ENCODE measurements around the gene ABCC1.
A peak's percentile ranks its signal among the peaks of the same experiment; 100 is the strongest.

ABCC1 gene

DNA sequence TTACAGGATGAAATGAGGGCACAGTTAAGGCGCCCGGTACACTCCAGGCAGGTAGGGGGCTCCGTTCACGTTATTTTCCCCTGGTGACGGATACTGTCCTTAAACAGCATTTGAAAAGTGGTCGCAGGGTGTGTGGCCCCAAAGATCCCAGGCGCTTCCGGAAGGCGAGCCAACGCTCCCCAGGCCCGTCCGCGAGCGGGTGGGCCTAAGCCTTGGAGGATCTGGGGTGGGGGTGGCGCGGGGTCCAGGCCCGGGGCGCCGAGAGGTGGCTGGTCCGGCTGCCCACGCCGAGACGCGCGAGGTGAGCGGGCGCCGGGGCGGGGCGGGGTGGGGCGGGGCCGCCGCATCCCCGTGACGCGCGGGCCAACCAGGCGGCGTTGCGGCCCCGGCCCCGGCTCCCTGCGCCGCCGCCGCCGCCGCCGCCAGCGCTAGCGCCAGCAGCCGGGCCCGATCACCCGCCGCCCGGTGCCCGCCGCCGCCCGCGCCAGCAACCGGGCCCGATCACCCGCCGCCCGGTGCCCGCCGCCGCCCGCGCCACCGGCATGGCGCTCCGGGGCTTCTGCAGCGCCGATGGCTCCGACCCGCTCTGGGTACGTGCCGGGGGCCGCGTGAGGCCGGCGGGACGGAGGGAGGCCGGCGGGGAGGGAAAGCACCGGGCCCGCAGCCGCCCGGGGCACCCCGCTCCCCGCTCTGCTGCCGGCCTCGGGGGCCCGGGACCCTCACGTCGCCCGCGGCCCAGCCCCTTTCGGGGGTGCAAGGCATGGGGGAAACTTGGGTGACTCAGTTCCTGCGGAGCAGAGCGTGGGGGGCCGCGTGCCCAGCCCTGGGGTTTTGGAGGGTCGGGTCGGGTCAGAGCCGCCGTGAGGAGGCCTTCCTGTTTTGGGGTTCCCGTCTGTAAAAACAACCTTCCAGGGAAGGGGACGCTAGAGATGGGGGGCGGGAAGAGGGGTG is at the start of gene ABCC1:
ABCC1 (plus strand) TSS at position 407 of the 951 bp plus-strand sequence; CDS start at position 543, 136 bp downstream.
- peak within 1 kb of the TSS; percentile 69 for H3K4me3 ChIP-seq (ENCODE audit: low read depth, low read length)
- TF ChIP-seq, protein P1, sequence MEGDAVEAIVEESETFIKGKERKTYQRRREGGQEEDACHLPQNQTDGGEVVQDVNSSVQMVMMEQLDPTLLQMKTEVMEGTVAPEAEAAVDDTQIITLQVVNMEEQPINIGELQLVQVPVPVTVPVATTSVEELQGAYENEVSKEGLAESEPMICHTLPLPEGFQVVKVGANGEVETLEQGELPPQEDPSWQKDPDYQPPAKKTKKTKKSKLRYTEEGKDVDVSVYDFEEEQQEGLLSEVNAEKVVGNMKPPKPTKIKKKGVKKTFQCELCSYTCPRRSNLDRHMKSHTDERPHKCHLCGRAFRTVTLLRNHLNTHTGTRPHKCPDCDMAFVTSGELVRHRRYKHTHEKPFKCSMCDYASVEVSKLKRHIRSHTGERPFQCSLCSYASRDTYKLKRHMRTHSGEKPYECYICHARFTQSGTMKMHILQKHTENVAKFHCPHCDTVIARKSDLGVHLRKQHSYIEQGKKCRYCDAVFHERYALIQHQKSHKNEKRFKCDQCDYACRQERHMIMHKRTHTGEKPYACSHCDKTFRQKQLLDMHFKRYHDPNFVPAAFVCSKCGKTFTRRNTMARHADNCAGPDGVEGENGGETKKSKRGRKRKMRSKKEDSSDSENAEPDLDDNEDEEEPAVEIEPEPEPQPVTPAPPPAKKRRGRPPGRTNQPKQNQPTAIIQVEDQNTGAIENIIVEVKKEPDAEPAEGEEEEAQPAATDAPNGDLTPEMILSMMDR (IDR thresholded peaks at IDR 0.05; ENCODE audit: low read depth, low read length, missing control alignments) = no peak

DNA sequence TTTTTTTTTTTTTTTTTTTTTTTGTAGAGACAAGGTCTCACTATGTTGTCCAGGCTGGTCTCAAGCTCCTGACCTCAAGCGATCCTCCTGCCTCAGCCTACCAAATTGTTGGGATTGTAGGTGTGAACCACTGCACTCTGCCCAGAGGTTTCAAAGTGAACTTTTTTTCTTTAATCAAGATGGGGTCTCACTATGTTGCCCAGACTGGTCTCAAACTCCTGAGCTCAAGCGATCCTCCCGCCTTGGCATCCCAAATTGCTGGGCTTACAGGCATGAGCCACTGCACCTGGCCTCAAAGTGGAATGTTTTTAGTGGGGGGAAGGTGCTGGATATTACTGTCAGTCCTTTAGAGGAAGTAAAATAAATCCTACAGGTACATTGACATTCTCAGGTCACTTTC is 49.1 kb upstream of the ABCC1 start:
- no peak for DNase-seq (ENCODE audit: low read depth)
- TF ChIP-seq, protein P1 (IDR thresholded peaks at IDR 0.05; ENCODE audit: low read depth, low read length, missing control alignments) = no peak
- no peak overlapping the region for H3K4me3 ChIP-seq (ENCODE audit: low read depth, low read length)

More for the DNA sequence above, at the start of gene ABCC1:
- no peak for DNase-seq (ENCODE audit: low read depth)

DNA sequence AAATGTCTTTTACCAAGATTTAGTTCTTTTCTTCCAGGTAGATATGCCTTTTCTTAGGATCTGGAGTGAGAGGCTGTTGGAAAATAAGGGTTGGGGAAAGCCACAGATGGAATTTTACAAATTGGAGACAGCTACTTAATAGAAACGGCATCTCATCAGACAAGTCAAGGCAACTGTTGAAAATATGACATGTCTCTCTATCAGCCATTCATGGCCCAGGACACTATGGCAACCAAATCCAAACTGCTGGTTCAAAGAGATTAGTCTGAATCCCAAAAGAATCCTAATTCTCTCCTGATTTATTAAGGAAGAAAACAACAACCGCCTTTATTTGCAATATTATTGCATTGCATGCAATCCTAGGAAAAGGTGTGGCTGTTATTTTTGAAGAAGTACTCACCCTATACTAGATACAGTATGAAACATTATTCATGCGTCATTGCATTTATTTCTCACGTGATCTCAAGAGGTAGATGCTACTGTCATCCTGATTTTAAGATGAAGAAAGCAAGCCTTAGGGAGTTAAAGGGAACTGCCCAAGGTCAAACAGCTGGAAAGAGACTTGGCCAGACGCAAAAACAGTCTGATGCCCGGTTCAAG is 48.4 kb upstream of the ABCC1 start:
- DNase-seq (ENCODE audit: low read depth) = no peak
- TF ChIP-seq, protein P1 (IDR thresholded peaks at IDR 0.05; ENCODE audit: low read depth, low read length, missing control alignments) = no peak
- H3K4me3 ChIP-seq (ENCODE audit: low read depth, low read length) = no peak overlapping the region

DNA sequence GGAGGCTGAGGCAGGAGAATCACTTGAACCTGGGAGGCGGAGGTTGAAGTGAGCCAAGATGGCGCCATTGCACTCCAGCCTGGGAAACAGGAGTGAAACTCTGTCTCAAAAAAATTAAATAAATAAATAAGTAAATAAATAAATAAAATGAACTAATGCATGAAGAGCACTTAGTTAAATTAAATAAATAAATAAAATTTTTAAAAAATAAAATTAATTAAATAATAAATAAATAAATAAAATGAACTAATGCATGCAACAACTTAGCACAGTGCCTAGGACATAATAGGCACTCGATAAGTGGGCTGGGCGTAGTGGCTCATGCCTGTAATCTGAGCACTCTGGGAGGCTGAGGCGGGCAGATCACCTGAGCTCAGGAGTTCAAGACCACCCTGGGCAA is 45.5 kb upstream of the ABCC1 start:
- no peak overlapping the region for H3K4me3 ChIP-seq (ENCODE audit: low read depth, low read length)
- TF ChIP-seq, protein P1 (IDR thresholded peaks at IDR 0.05; ENCODE audit: low read depth, low read length, missing control alignments) = no peak
- no peak for DNase-seq (ENCODE audit: low read depth)

DNA sequence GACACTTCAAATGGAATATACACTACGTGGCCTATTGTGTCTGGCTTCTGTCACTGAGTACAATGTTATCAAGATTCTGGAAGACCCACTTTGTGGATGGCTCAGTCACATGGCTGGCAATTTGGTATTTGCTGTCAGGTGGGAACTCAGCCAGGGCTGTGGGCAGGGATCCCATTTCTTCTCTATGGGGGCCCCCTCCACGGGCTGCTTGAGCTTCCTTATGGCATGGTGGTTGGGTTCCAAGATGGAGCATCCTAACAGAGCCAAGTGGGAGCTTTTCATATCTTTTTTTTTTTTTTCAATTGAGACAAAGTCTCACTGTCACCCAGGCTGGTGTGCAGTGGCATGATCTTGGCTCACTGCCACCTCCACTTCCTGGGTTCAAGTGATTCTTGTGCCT is 43.0 kb upstream of the ABCC1 start:
- no peak for DNase-seq (ENCODE audit: low read depth)
- TF ChIP-seq, protein P1 (IDR thresholded peaks at IDR 0.05; ENCODE audit: low read depth, low read length, missing control alignments) = no peak
- no peak overlapping the region for H3K4me3 ChIP-seq (ENCODE audit: low read depth, low read length)

DNA sequence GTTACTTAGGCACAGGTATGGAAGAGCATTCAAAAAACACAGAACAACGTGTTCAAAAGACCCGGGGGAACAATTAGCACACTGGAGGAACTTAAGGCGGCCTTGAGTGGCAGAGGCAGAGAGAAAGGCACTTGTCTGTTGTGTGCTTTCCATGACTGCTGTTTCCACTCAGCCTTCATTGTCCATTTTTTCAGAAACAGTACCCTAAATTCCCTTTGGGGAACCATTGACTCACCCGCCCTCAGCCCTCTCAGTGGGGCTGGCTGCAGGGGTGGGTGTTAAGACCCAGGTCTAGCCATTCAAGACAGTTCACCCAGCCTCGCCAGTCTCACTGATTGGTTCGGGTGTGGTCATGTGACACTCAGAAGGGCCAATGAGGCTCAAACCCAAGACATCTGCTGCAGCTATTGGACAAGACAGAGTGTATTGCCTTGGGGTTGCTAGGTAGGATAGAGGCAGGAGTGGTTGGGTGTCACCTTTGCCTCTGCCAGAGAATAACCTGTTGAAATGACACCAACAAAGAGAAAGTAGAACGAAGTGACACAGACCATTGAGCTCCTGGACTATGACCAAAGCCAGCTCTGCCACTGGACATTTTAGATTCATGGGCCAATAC is 41.4 kb upstream of the ABCC1 start:
- TF ChIP-seq, protein P1 (IDR thresholded peaks at IDR 0.05; ENCODE audit: low read depth, low read length, missing control alignments) = no peak
- no peak overlapping the region for H3K4me3 ChIP-seq (ENCODE audit: low read depth, low read length)
- peak; percentile 99 for DNase-seq (ENCODE audit: low read depth)
